Measurements from ENCODE around the gene DPAGT1. TPM values are rescaled to one million over a fixed set of nuclear protein-coding genes. Genes with fewer than 3 reads are reported as not detected.
A peak's percentile ranks its signal among the peaks of the same experiment; 100 is the strongest.

DPAGT1 gene
- total and polyA plus RNA-seq, 4 donors = 19.0 to 50.9 (median 33.0) TPM

DNA sequence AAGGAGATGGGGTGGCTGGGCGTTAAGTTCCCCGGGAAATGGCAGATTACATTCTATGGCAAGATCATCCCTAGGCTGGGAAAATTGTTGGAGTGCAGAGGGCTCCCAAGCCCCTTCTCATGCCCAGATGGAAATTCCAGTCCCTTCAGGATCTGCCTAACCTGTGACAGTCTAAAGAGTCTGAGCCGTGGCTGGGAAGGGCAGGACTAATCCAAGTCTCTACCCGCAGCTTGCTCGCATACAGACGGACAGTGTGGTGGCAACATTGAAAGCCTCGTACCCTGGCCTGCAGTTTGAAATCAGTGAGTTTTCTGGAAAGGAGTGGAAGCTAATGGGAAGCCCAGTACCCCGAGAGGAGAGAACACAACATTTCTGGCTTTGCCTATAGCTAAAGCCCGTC lies 13.2 kb downstream of the DPAGT1 start:
- TF ChIP-seq, protein P1, sequence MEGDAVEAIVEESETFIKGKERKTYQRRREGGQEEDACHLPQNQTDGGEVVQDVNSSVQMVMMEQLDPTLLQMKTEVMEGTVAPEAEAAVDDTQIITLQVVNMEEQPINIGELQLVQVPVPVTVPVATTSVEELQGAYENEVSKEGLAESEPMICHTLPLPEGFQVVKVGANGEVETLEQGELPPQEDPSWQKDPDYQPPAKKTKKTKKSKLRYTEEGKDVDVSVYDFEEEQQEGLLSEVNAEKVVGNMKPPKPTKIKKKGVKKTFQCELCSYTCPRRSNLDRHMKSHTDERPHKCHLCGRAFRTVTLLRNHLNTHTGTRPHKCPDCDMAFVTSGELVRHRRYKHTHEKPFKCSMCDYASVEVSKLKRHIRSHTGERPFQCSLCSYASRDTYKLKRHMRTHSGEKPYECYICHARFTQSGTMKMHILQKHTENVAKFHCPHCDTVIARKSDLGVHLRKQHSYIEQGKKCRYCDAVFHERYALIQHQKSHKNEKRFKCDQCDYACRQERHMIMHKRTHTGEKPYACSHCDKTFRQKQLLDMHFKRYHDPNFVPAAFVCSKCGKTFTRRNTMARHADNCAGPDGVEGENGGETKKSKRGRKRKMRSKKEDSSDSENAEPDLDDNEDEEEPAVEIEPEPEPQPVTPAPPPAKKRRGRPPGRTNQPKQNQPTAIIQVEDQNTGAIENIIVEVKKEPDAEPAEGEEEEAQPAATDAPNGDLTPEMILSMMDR (IDR thresholded peaks at IDR 0.05; ENCODE audit: control extremely low read depth, extremely low read depth) = no peak
- 94 to 98% methylated on average over 9 of the region's 9 CpGs for WGBS, 2 donors
- H3K9ac ChIP-seq (ENCODE audit: insufficient read depth in 1 of 2, low read length in 2 of 2) = no peak overlapping the region
- H3K4me1 ChIP-seq (ENCODE audit: control insufficient read depth in 5 of 5, insufficient read depth in 5 of 5, low read length in 5 of 5) = peaks cover 11 to 38% (median 18%) of the 10 kb centered on the region in 5 donors
- ATAC-seq (ENCODE audit: insufficient read depth, low FRiP score) = no peak
- H3K27me3 ChIP-seq (ENCODE audit: control insufficient read depth in 3 of 3, insufficient read depth in 3 of 3, low read length in 2 of 3) = no peaks in the 10 kb centered on the region
- H3K4me3 ChIP-seq = no peak overlapping the region
- H3K36me3 ChIP-seq (ENCODE audit: control insufficient read depth in 4 of 4, insufficient read depth in 4 of 4, low read length in 4 of 4) = peaks cover 0 to 14% (median 8%) of the 10 kb centered on the region in 4 donors
- no peak for DNase-seq
- no peaks in the 10 kb centered on the region for H3K9me3 ChIP-seq (ENCODE audit: control insufficient read depth in 4 of 4, insufficient read depth in 3 of 4, low read length in 3 of 4)
- no peak overlapping the region for H3K27ac ChIP-seq (ENCODE audit: low read depth in 1 of 2, low read length in 1 of 2)

DNA sequence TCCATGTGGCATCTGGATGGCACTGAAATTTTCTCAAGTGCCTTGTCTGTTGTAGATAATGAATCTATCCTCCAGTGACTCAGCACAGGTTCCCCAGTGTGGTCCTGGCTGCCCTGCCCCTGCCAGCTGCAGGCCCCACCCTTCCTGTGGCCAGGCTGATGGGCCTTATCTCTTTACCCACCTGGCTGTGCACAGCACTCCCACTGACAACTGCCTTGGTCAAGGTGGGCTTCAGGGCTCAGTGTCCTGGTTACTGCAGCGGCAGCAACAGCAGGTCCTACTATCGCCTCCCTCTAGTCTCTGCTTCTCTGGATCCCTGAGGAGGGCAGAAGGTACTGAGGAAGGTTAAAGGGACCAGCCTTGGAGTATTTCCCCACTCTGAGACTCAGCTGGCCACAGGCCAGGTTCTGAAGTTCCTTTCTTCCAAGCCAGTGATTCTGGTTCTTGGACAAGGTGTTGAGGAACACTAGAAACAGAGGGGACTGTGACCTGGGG lies 13.9 kb downstream of the DPAGT1 start:
- H3K9ac ChIP-seq (ENCODE audit: insufficient read depth in 1 of 2, low read length in 2 of 2) = no peak overlapping the region
- DNase-seq (peak in 1 of 3 donors; percentile 34), ATAC-seq (ENCODE audit: insufficient read depth, low FRiP score) (no peak)
- H3K27me3 ChIP-seq (ENCODE audit: control insufficient read depth in 3 of 3, insufficient read depth in 3 of 3, low read length in 2 of 3) = no peaks in the 10 kb centered on the region
- 62 to 89% methylated on average over 2 of the region's 2 CpGs for WGBS, 2 donors
- TF ChIP-seq, protein P1 (IDR thresholded peaks at IDR 0.05; ENCODE audit: control extremely low read depth, extremely low read depth) = no peak
- H3K4me3 ChIP-seq = no peak overlapping the region
- peaks cover 7 to 32% (median 12%) of the 10 kb centered on the region in 5 donors for H3K4me1 ChIP-seq (ENCODE audit: control insufficient read depth in 5 of 5, insufficient read depth in 5 of 5, low read length in 5 of 5)
- no peak overlapping the region for H3K27ac ChIP-seq (ENCODE audit: low read depth in 1 of 2, low read length in 1 of 2)
- H3K36me3 ChIP-seq (ENCODE audit: control insufficient read depth in 4 of 4, insufficient read depth in 4 of 4, low read length in 4 of 4) = peaks cover 0 to 8% (median 5%) of the 10 kb centered on the region in 4 donors
- H3K9me3 ChIP-seq (ENCODE audit: control insufficient read depth in 4 of 4, insufficient read depth in 3 of 4, low read length in 3 of 4) = no peaks in the 10 kb centered on the region

DNA sequence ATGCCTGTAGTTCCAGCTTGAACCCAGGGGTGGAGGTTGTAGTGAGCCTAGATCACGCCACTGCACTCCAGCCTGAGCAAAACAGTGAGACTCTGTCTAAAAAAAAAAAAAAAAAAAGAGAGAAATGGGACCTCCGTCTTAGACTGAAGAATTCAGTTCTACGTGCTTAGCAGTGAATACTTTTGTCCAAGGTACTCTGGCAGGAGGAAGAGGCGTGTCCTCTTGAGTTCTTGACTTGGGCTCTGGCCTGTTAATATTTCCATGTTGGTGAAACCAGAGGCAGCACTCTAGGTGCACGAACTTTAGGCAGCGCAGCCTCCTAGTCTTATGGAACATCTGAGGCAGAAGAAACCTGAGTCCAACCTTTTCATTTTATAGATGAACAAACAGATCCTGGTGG lies 14.5 kb downstream of the DPAGT1 start:
- Histone ChIP-seq H3K9ac (ENCODE audit: insufficient read depth in 1 of 2, low read length in 2 of 2) (no peak overlapping the region), H3K4me1 (ENCODE audit: control insufficient read depth in 5 of 5, insufficient read depth in 5 of 5, low read length in 5 of 5) (peaks cover 7 to 25% (median 9%) of the 10 kb centered on the region in 5 donors), H3K36me3 (ENCODE audit: control insufficient read depth in 4 of 4, insufficient read depth in 4 of 4, low read length in 4 of 4) (peaks cover 0 to 9% (median 3%) of the 10 kb centered on the region in 4 donors), H3K4me3 (no peak overlapping the region), H3K9me3 (ENCODE audit: control insufficient read depth in 4 of 4, insufficient read depth in 3 of 4, low read length in 3 of 4) (no peaks in the 10 kb centered on the region), H3K27ac (ENCODE audit: low read depth in 1 of 2, low read length in 1 of 2) (no peak overlapping the region), H3K27me3 (ENCODE audit: control insufficient read depth in 3 of 3, insufficient read depth in 3 of 3, low read length in 2 of 3) (no peaks in the 10 kb centered on the region)
- ATAC-seq (ENCODE audit: insufficient read depth, low FRiP score) (no peak), DNase-seq (peak in 2 of 3 donors; percentile 29 to 66)
- 75 to 85% methylated on average over 6 of the region's 6 CpGs for WGBS, 2 donors
- TF ChIP-seq, protein P1 (IDR thresholded peaks at IDR 0.05; ENCODE audit: control extremely low read depth, extremely low read depth) = no peak

DNA sequence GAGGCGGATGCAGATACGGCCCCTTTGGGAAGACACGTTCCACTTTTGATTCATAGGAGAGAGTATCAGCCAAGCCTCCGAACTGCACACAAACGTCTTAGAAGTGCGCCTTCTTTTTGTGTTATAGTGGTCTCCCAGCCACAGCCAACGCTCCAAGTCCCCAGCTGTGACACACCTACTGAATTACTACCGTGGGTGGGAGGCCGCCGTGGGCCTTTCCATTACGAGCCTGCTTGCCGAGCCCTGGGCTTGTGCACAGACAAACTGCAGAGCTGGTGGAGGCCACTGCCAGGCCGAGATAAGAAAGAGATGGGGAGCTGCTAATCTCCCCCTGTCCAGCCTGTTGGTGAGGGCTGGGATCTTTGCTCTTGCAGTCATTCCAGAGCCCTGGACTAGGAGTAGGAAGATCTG lies 16.2 kb downstream of the DPAGT1 start:
- no peak for ATAC-seq (ENCODE audit: insufficient read depth, low FRiP score)
- peak overlapping the region; percentile 55 for H3K4me3 ChIP-seq
- H3K27me3 ChIP-seq (ENCODE audit: control insufficient read depth in 3 of 3, insufficient read depth in 3 of 3, low read length in 2 of 3) = no peaks in the 10 kb centered on the region
- peaks cover 5 to 13% (median 7%) of the 10 kb centered on the region in 5 donors for H3K4me1 ChIP-seq (ENCODE audit: control insufficient read depth in 5 of 5, insufficient read depth in 5 of 5, low read length in 5 of 5)
- H3K36me3 ChIP-seq (ENCODE audit: control insufficient read depth in 4 of 4, insufficient read depth in 4 of 4, low read length in 4 of 4) = peaks cover 4 to 22% (median 9%) of the 10 kb centered on the region in 4 donors
- TF ChIP-seq, protein P1 (IDR thresholded peaks at IDR 0.05; ENCODE audit: control extremely low read depth, extremely low read depth) = no peak
- peak overlapping the region in 1 of 2 donors; percentile 85 for H3K9ac ChIP-seq (ENCODE audit: insufficient read depth in 1 of 2, low read length in 2 of 2)
- DNase-seq = no peak
- 1 to 3% methylated on average over 13 of the region's 13 CpGs for WGBS, 2 donors
- no peaks in the 10 kb centered on the region for H3K9me3 ChIP-seq (ENCODE audit: control insufficient read depth in 4 of 4, insufficient read depth in 3 of 4, low read length in 3 of 4)
- peak overlapping the region; percentile 81 to 89 for H3K27ac ChIP-seq (ENCODE audit: low read depth in 1 of 2, low read length in 1 of 2)

Data from lung (tissue), 12 donors.